Activated T-helper 17 cell treated with anti-CD3 and anti-CD28 coated beads, Interleukin-2, amount 50 U/mL, for 72 hours (primary cell): ENCODE data around the gene CFAP73. TPM values are rescaled to one million over a fixed set of nuclear protein-coding genes. Genes with fewer than 3 reads are reported as not detected.

Source experiments
- ATAC-seq: fragments of 150-1000 bp; cut with Tn5 transposase; replicated peaks from 2 replicates; pipeline ENCODE4 v1.10.0; 2021; ENCODE audit warnings: mild to moderate bottlenecking, moderate library complexity
- H3K27ac Mint-ChIP-seq: one replicate; pipeline ENCODE4 v1.8.0; 2022; ENCODE audit warnings: mixed read lengths
- H3K27me3 Mint-ChIP-seq: one replicate; pipeline ENCODE4 v1.8.0; 2022; ENCODE audit warnings: mixed read lengths
- H3K36me3 Mint-ChIP-seq: one replicate; pipeline ENCODE4 v1.8.0; 2022; ENCODE audit warnings: low read depth, mild to moderate bottlenecking, mixed read lengths
- H3K4me1 Mint-ChIP-seq: one replicate; pipeline ENCODE4 v1.8.0; 2022; ENCODE audit warnings: mixed read lengths
- H3K4me3 Mint-ChIP-seq: one replicate; pipeline ENCODE4 v1.8.0; 2022; ENCODE audit warnings: mild to moderate bottlenecking, mixed read lengths
- H3K9me3 Mint-ChIP-seq: one replicate; pipeline ENCODE4 v1.8.0; 2022; ENCODE audit warnings: mixed read lengths
- total RNA-seq, 2 donors: library from RNA; stranded (reverse); gene quantifications; one replicate each; pipeline ENCODE4 v1.2.3, GENCODE V29; 2022

Gene CFAP73
- total RNA-seq, 2 donors from 2014 or later, result 0.32 to 1.2 TPM

DNA sequence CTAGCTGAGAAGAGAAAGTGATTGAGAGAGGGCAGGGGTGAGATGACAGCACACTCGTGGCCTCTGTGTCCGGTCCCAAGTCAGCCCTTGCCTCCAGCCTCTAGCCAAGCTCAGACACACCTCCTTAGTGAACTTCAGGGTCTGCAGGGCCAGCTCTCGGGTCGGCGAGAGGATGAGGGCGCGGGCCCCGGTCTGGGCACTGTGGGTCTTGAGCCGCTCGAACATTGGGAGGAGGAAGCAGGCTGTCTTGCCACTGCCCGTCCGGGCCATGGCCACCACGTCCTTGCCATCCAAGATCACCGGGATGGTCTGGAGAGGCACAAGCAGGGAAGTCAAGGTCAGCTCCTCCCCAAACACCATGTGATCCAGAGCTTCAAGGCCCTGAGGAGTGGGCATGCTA lies 29.5 kb downstream of the CFAP73 start:
- Mint-ChIP-seq H3K4me1 (peaks cover 4% of the 10 kb centered on the region), H3K27me3 (no peaks in the 10 kb centered on the region), H3K27ac (no peak overlapping the region), H3K4me3 (no peak overlapping the region), H3K36me3 (peaks cover 98% of the 10 kb centered on the region), H3K9me3 (no peaks in the 10 kb centered on the region)
- no peak for ATAC-seq

DNA sequence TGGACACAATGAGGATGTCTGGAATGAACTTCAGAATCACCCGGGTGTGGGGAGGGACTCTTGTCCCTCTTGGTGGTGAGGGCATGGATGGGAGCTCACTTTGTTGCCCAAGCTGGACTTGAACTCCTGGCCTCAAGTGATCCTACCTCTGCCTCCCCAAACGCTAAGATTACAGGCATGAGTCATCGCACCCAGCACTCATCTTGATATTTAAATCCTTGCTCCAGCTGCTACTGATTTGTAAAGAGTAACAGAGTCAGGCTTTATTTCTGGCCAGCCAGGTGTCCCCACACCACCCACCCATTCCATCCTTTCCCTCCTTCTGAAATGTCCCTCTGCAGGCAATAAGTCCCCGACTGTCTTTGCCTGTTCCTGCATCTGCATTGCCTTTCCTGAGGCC lies 30.8 kb downstream of the CFAP73 start:
- Mint-ChIP-seq H3K4me1 (peaks cover 4% of the 10 kb centered on the region), H3K4me3 (no peak overlapping the region), H3K9me3 (no peaks in the 10 kb centered on the region), H3K36me3 (peaks cover 85% of the 10 kb centered on the region), H3K27ac (peak overlapping the region; percentile 17), H3K27me3 (no peaks in the 10 kb centered on the region)
- ATAC-seq, result no peak

DNA sequence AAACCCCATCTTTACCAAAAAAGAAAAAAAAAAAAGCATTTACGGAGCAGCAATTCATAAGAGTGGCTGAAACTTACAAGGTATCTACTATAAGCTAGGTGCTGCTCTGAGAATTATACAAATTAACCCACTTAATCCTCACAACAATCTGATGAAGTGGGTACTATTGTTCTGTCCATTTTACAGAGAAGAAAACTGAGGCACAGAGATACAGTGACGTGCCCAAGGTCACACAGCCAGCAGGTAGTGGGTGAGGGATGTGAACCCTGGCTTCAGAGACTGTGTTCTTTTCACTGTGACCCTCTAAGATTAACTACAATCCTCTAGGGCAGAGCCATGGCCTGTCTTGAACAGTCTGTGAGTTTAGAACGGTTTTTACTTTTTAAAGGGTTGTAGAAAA lies 32.5 kb downstream of the CFAP73 start:
- no peak overlapping the region for H3K27ac Mint-ChIP-seq
- H3K36me3 Mint-ChIP-seq, result peaks cover 70% of the 10 kb centered on the region
- no peak for ATAC-seq
- no peaks in the 10 kb centered on the region for H3K27me3 Mint-ChIP-seq
- H3K4me3 Mint-ChIP-seq, result no peak overlapping the region
- H3K4me1 Mint-ChIP-seq, result peaks cover 12% of the 10 kb centered on the region
- no peaks in the 10 kb centered on the region for H3K9me3 Mint-ChIP-seq

DNA sequence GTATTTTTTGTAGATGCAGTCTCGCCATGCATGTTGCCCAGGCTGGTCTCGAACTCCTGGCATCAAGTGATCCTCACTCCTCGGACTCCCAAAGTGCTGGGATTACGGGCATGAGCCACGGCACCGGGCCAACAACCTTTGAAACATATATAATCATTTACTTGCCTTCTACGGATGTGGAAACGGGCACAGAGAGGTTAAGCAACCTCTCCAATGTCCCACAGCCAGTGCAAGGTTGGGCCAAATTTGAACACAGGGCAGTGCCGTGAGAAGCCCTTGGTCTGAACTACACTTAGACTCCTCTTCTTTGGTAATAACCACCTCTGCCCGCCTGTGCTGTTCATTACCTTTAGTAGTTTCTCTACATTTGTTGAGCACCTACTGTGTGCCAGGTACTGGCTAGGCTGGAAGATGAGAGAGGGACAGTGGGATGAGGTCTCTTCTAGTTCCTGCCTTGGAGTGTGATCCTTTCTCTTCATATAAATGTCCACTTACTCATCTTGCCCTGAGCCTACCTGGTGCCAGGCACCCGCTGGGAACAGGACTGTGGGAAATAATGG lies 33.6 kb downstream of the CFAP73 start:
- Mint-ChIP-seq H3K27ac (peak overlapping the region; percentile 92), H3K4me3 (peak overlapping the region; percentile 93), H3K27me3 (no peaks in the 10 kb centered on the region), H3K4me1 (peaks cover 15% of the 10 kb centered on the region), H3K9me3 (no peaks in the 10 kb centered on the region), H3K36me3 (peaks cover 66% of the 10 kb centered on the region)
- ATAC-seq, result no peak

DNA sequence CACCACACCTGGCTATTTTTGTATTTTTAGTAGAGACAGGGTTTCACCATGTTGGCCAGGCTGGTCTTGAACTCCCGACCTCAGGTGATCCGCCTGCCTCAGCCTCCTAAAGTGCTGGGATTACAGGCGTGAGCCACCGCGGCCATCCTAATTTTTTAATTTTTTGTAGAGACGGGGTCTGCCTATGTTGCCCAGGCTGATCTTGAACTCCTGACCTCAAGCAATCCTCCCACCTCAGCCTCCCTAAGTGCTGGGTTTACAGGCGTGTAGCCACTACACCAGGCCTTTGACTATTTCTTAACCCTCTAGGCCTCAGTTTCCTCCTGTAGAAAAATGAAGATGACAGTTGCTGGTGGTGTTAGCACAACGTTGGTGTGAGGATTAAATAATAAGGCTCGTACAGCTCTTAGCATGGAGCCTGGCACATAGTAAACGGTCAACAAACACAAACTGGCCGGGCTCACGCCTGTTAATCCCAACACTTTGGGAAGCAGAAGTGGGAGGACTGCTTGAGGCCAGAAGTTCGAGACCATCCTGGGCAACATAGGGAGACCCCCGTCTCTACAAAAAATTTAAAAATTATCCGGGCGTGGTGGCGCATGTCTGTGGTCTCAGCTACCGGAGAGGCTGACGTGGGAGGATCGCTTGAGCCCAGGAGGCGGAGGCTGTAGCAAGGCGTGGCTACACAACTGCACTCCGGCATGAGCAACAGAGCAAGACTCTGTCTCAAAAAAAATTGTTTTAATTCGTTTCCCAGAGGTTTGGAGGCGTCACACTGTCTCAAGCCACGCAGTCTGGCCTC lies 34.8 kb downstream of the CFAP73 start:
- Mint-ChIP-seq H3K9me3 (no peaks in the 10 kb centered on the region), H3K36me3 (peaks cover 65% of the 10 kb centered on the region), H3K27ac (peak overlapping the region; percentile 92), H3K4me3 (peak overlapping the region; percentile 93), H3K27me3 (no peaks in the 10 kb centered on the region), H3K4me1 (peaks cover 15% of the 10 kb centered on the region)
- ATAC-seq, result peak; percentile 72

DNA sequence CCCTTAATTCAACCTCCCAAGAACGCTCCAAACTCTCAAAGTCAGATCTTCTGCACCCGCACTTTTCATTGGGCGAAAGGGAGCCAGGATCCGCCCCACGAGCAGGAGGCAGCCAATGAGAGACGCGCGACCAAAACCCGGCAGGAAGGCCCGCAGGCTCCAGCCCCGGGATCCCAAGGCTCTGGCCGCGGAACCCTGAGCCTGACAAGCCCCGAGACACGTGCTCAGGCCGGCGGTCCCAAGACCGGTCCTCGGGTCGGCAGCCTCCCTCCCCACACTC lies 35.3 kb downstream of the CFAP73 start:
- Mint-ChIP-seq H3K27me3 (no peaks in the 10 kb centered on the region), H3K9me3 (no peaks in the 10 kb centered on the region), H3K36me3 (peaks cover 63% of the 10 kb centered on the region), H3K4me3 (peak overlapping the region; percentile 93), H3K27ac (peak overlapping the region; percentile 92), H3K4me1 (peaks cover 15% of the 10 kb centered on the region)
- peak; percentile 91 for ATAC-seq

DNA sequence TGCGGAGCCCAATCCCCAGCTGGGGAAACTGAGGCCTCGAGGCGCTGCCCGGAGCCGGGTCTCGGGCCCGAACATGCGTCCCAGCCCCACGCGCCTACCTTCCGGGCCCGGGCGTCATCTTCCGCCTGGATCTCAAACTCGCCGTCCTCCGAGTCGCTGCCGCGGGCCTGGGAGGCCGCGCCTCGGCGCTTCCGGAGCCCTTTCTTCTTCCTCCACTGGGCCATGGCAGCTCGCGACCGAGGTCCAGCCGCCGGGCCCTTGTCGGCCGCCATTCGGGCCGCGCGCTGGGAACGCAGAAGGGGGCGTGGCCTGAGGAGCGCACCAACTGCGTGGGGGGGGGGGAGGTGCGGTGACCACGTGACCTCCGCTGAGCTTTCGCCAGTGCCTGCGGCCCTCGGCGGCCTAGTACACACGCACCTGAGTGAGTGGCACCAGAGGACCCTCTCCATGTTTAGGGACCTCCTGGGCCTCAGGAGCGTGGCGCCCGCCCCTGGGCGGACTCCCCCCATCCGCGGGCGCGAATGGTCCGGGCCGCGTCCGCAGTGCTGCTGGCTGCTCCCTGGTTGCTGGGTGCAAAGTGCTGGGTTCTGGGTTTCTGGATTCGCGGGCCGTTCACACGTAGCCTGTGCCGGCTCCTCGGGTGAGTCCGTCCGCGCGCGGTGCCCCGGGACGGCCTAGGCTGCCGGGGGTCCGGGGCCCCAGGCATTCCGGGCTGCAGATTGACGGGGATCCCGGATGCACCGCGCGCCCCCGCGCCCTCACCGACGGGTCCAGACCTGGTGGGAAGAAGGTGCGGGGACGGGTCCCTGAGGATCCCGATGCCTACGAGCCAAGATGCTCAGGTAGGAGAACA lies 35.9 kb downstream of the CFAP73 start, which contains the start of the genes DDX54 and RITA1:
Gene DDX54, minus strand, starts transcription at position 299 of the 853 bp plus-strand sequence. Its CDS starts 27 bp downstream, at position 272.
Gene RITA1, plus strand, starts transcription at position 542 of the 853 bp plus-strand sequence. CDS start 1,026 bp downstream, outside the sequence.
- no peaks in the 10 kb centered on the region for H3K9me3 Mint-ChIP-seq

DNA sequence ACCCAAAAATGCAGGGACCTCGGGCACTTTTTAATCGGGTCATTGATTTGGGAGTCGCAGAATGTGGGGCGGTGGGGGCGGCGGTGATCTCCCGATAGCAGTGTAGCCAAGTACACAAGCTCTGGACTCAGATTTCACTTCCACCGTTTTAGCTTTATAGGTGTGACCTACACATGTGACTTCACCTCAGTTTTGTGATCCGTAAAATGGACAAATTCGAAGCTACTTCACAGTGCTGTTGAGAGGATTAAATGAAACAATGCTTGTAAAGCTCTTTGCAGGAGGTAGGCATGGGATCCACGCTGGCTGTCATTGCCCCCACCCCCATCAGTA lies 36.5 kb downstream of the CFAP73 start:
- Mint-ChIP-seq H3K36me3 (peaks cover 63% of the 10 kb centered on the region), H3K9me3 (no peaks in the 10 kb centered on the region), H3K4me1 (peaks cover 15% of the 10 kb centered on the region), H3K27ac (peak overlapping the region; percentile 92), H3K4me3 (peak overlapping the region; percentile 93), H3K27me3 (no peaks in the 10 kb centered on the region)
- ATAC-seq, result no peak

More for the DNA sequence above, 35.9 kb downstream of the CFAP73 start, which contains the start of the genes DDX54 and RITA1:
- no peaks in the 10 kb centered on the region for H3K27me3 Mint-ChIP-seq
- peaks cover 15% of the 10 kb centered on the region for H3K4me1 Mint-ChIP-seq
- H3K36me3 Mint-ChIP-seq, result peaks cover 63% of the 10 kb centered on the region
- peak within 1 kb of the TSS; percentile 93 for H3K4me3 Mint-ChIP-seq
- ATAC-seq, result peak; percentile 67
- H3K27ac Mint-ChIP-seq, result peak within 1 kb of the TSS; percentile 92

DNA sequence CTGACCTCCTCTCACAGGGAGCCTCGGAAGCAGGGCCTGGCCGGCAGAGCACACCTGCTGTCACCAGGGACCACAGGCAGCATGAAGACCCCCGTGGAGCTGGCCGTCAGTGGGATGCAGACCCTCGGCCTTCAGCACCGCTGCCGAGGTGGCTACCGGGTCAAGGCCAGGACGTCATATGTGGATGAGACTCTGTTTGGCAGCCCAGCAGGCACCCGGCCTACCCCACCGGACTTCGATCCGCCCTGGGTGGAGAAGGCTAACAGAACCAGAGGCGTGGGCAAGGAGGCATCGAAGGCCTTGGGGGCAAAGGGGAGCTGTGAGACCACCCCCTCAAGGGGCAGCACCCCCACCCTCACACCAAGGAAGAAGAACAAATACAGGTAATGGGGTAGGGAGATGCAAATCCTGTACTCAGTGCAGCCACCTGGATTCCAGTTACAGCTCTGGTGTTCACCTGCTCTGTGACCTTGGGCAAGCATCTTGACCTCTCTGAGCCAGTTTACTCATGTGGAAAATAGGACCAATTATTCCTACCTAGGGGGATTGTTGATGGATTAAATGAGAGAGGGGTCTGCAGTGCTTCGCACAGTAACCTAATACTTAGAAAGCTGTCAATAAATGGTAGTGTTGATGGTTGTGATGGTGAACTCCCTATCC lies 37.3 kb downstream of the CFAP73 start:
- H3K9me3 Mint-ChIP-seq, result no peaks in the 10 kb centered on the region
- no peak for ATAC-seq
- peak overlapping the region; percentile 93 for H3K4me3 Mint-ChIP-seq
- peak overlapping the region; percentile 92 for H3K27ac Mint-ChIP-seq
- peaks cover 62% of the 10 kb centered on the region for H3K36me3 Mint-ChIP-seq
- peaks cover 15% of the 10 kb centered on the region for H3K4me1 Mint-ChIP-seq
- no peaks in the 10 kb centered on the region for H3K27me3 Mint-ChIP-seq

DNA sequence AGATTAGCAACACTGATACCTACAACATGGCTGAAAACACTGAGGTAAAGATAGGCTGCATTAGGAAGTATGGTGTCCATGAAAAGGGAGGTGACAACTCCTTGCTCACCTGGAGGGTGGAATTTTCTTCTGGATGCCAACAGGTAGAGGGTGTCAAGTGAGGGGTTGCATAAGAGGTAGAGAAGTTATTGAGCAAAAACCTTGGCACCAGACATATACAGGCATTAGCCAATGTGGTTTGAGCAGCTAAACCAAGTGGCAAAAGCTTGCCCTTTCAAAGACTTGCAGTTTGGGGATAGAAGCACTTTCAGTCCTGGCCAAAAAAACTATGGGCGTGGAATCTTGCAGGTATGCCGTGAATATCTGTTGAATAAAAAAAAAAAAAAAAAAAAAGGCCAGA lies 39.8 kb downstream of the CFAP73 start:
- Mint-ChIP-seq H3K27ac (no peak overlapping the region), H3K36me3 (peaks cover 50% of the 10 kb centered on the region), H3K9me3 (no peaks in the 10 kb centered on the region), H3K27me3 (no peaks in the 10 kb centered on the region), H3K4me1 (peaks cover 11% of the 10 kb centered on the region), H3K4me3 (no peak overlapping the region)
- ATAC-seq, result no peak

DNA sequence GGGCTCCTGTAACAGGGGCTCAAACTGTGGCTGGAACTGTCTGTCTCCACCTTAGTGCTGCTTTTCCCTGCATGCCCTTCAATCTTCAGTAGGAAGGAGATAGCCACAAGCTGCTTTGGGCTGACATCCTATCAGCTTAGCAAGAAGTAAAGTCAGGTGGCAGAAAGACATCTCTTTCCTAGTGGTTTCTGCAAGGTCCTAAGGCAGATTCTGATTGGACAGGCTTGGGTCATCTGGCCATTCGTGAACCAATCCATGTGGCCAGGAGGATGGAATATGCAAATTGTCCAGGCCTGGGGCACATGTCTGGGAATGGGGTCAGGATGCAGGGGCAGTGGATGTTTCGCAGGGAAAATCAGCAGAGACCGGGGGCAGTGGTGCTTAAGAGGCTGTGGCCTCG lies 41.2 kb downstream of the CFAP73 start:
- Mint-ChIP-seq H3K4me3 (no peak overlapping the region), H3K4me1 (peaks cover 11% of the 10 kb centered on the region), H3K27ac (no peak overlapping the region), H3K9me3 (no peaks in the 10 kb centered on the region), H3K27me3 (no peaks in the 10 kb centered on the region), H3K36me3 (peaks cover 50% of the 10 kb centered on the region)
- no peak for ATAC-seq

DNA sequence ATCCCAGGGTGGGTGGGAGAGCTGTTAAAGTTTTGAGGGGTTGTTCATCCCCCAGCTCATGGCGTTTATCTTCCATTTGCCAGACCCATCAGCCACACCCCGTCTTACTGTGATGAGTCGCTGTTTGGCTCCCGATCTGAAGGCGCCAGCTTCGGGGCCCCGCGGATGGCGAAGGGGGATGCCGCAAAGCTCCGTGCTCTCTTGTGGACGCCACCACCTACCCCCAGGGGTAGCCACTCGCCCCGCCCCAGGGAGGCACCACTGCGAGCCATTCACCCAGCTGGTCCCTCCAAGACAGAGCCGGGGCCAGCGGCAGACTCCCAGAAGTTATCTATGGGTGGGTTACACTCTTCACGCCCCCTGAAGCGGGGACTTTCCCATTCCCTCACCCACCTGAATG lies 41.7 kb downstream of the CFAP73 start:
- no peaks in the 10 kb centered on the region for H3K27me3 Mint-ChIP-seq
- no peak overlapping the region for H3K27ac Mint-ChIP-seq
- no peak overlapping the region for H3K4me3 Mint-ChIP-seq
- peaks cover 50% of the 10 kb centered on the region for H3K36me3 Mint-ChIP-seq
- ATAC-seq, result no peak
- peaks cover 10% of the 10 kb centered on the region for H3K4me1 Mint-ChIP-seq
- H3K9me3 Mint-ChIP-seq, result no peaks in the 10 kb centered on the region

DNA sequence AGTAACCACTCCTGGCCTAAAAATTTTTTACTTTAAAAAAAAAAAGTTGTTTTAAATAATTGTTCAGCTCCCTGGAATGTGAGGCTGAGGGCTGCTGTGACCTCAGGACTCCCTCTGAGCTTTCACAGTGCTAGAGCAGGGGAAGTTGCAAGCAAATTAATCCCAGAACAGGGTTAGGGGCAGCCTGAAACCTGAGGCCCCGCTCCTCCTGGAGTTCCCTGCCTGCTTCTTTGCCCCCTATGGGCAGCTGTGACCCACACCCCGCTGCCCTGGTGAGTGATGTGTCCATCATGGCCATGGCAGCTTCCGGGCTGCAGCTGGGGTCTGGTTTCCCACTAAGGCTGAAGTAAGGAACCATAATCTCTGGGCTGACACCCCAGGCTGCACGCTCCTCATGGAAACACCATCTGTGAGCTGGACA lies 45.5 kb downstream of the CFAP73 start:
- no peak for ATAC-seq

DNA sequence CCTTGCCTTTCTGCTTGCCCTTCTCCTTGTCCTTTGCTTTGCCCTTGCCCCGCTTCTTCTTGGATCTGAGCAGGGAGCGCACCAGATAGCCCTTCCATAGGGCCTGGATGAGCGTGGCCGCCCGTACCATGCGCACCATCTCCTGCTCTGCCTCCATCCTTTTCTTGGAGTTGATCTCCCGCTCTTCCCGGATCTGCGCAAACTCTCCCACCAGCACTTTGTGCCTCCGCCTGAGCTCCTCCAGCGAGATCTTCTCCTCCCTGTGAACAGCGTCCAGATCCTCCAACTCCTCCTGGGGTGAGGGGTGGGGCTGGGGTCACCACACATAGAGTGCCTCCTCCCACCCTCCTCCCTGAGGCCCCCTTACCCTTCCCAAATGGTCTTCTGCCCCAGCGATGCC lies 46.1 kb downstream of the CFAP73 start:
- H3K36me3 Mint-ChIP-seq, result peaks cover 19% of the 10 kb centered on the region
- H3K9me3 Mint-ChIP-seq, result no peaks in the 10 kb centered on the region
- H3K27me3 Mint-ChIP-seq, result no peaks in the 10 kb centered on the region
- no peak for ATAC-seq
- H3K4me1 Mint-ChIP-seq, result no peaks in the 10 kb centered on the region
- no peak overlapping the region for H3K4me3 Mint-ChIP-seq
- H3K27ac Mint-ChIP-seq, result no peak overlapping the region

More for the DNA sequence above, 45.5 kb downstream of the CFAP73 start:
- Mint-ChIP-seq H3K4me1 (no peaks in the 10 kb centered on the region), H3K27ac (no peak overlapping the region), H3K9me3 (no peaks in the 10 kb centered on the region), H3K27me3 (no peaks in the 10 kb centered on the region), H3K36me3 (peaks cover 26% of the 10 kb centered on the region), H3K4me3 (no peak overlapping the region)
